Mesendoderm (in vitro differentiated cells): ENCODE data around the gene CYB561D1.
A peak's percentile ranks its signal among the peaks of the same experiment; 100 is the strongest.

ENCODE experiments used
- DNase-seq: peaks from one replicate; pipeline ENCODE4 v3.0.0; 2013
- H2AK5ac ChIP-seq: 2 replicates; pipeline ENCODE4 v1.6.1; 2013; ENCODE audit warnings: low read length, inconsistent platforms
- H2BK120ac ChIP-seq: 2 replicates; pipeline ENCODE4 v1.6.1; 2013; ENCODE audit warnings: low read depth, mild to moderate bottlenecking, low read length, moderate library complexity, mixed read lengths
- H2BK15ac ChIP-seq: replicated peaks from 2 replicates; pipeline ENCODE4 v1.6.1; 2013; ENCODE audit warnings: low read depth, mild to moderate bottlenecking, moderate library complexity
- H2BK5ac ChIP-seq: 2 replicates; pipeline ENCODE4 v1.6.1; 2013; ENCODE audit warnings: low read length, inconsistent platforms
- H3K18ac ChIP-seq: 2 replicates; pipeline ENCODE4 v1.6.1; 2013; ENCODE audit warnings: mild to moderate bottlenecking, low read length, mixed read lengths
- H3K23ac ChIP-seq: one replicate; pipeline ENCODE4 v1.6.1; 2013; ENCODE audit warnings: low read length
- H3K27ac ChIP-seq: 2 replicates; pipeline ENCODE4 v1.5.1; 2013; ENCODE audit warnings: low read depth, mild to moderate bottlenecking, inconsistent platforms, low read length, moderate library complexity
- H3K27me3 ChIP-seq: 2 replicates; pipeline ENCODE4 v1.6.1; 2013; ENCODE audit warnings: low read length, control low read depth, mild to moderate bottlenecking, inconsistent platforms; ENCODE audit not compliant: insufficient read depth, poor library complexity
- H3K36me3 ChIP-seq: 2 replicates; pipeline ENCODE4 v1.6.1; 2013; ENCODE audit warnings: low read length, inconsistent platforms; ENCODE audit not compliant: control insufficient read depth, insufficient read depth
- H3K4ac ChIP-seq: one replicate; pipeline ENCODE4 v1.6.1; 2013; ENCODE audit warnings: low read depth, mild to moderate bottlenecking, low read length, moderate library complexity
- H3K4me1 ChIP-seq: 2 replicates; pipeline ENCODE4 v1.6.1; 2013; ENCODE audit warnings: low read depth, low read length, inconsistent platforms; ENCODE audit not compliant: control insufficient read depth
- H3K4me2 ChIP-seq: 2 replicates; pipeline ENCODE4 v1.6.1; 2013; ENCODE audit warnings: low read length
- H3K4me3 ChIP-seq: 2 replicates; pipeline ENCODE4 v1.5.1; 2013; ENCODE audit warnings: mild to moderate bottlenecking, low read length
- H3K56ac ChIP-seq: one replicate; pipeline ENCODE4 v1.6.1; 2013; ENCODE audit warnings: low read length
- H3K79me1 ChIP-seq: 2 replicates; pipeline ENCODE4 v1.6.1; 2013; ENCODE audit warnings: low read length, inconsistent platforms
- H3K79me2 ChIP-seq: 2 replicates; pipeline ENCODE4 v1.6.1; 2013; ENCODE audit warnings: mild to moderate bottlenecking, low read length; ENCODE audit not compliant: control insufficient read depth, insufficient read depth
- H3K9ac ChIP-seq: 2 replicates; pipeline ENCODE4 v1.6.1; 2013; ENCODE audit warnings: low read length, inconsistent platforms
- H4K5ac ChIP-seq: one replicate; pipeline ENCODE4 v1.6.1; 2013; ENCODE audit warnings: low read length
- H4K8ac ChIP-seq: one replicate; pipeline ENCODE4 v1.6.1; 2013; ENCODE audit warnings: low read depth, mild to moderate bottlenecking, control low read depth, low read length, moderate library complexity
- WGBS: extraction: QIAGEN DNeasy Blood & Tissue Kit; methylation state at CpG from one replicate; pipeline ENCODE4 v1.1.7; 2013; ENCODE audit warnings: low lambda C conversion rate, missing lambda C conversion rate; ENCODE audit not compliant: insufficient coverage; ENCODE audit errors: extremely low coverage; 5-methylcytosine and 5-hydroxymethylcytosine counted together

Gene CYB561D1

DNA sequence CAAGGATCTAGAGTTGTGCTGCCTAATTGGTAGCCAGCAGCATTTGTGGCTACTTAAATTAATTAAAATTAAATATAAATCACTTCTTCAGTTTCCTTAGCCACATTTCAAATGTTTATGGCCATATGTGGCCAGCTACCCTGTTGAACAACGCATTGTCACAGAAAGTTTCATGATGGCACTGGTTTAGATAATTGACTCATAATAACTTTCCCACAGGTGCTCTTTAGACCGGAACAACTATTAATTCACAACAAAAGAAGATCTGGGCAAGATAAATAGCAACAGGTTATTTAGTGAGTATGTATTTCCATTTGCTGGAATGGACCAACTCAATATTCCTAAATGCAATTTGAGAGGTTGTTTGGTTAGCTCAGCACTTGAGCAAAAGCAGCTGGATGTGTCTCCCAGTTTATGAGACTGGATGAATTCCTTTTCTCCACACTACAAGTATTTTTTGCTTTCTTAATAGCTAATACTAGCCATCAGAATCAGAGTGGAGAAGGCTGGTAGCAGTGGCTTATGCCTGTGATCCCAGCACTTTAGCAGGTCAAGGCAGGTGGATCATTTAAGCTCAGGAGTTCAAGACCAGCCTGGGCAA lies 19.3 kb downstream of the CYB561D1 start:
- no peak overlapping the region for H3K4ac ChIP-seq
- peaks cover 2% of the 10 kb centered on the region for H3K27me3 ChIP-seq
- no peak overlapping the region for H3K9ac ChIP-seq
- no peak overlapping the region for H2BK15ac ChIP-seq
- H3K23ac ChIP-seq = no peak overlapping the region
- no peak overlapping the region for H2BK5ac ChIP-seq
- H3K56ac ChIP-seq = no peak overlapping the region
- no peak overlapping the region for H4K8ac ChIP-seq
- no peaks in the 10 kb centered on the region for H3K36me3 ChIP-seq
- H3K4me3 ChIP-seq = no peak overlapping the region
- no peak overlapping the region for H2BK120ac ChIP-seq
- H4K5ac ChIP-seq = no peak overlapping the region
- H3K27ac ChIP-seq = no peak overlapping the region
- H3K4me2 ChIP-seq = no peak overlapping the region
- no peak overlapping the region for H3K18ac ChIP-seq
- DNase-seq = no peak
- no peaks in the 10 kb centered on the region for H3K79me2 ChIP-seq
- no peaks in the 10 kb centered on the region for H3K4me1 ChIP-seq
- no CpG with 5 or more reads among the region's 2 CpGs for WGBS
- no peaks in the 10 kb centered on the region for H3K79me1 ChIP-seq
- no peak overlapping the region for H2AK5ac ChIP-seq

DNA sequence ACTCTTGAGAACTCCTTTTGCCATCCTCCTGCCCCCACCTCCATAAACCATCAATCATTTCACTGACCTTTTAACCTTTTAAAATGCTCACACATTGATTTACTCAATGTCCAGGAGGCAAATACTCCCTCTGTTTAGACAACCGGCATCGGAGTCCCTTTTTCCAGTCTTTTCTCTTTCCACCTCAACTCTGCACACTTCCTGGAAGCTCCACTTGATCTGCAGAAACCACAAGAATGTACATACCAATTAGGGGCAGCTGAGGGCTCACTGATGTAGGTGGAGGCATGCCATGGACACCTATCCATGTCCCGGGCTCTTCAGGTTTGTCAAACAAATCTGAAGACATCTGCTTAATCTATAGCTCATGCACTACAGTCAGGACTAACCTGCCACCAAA lies 21.0 kb downstream of the CYB561D1 start:
- no peak for DNase-seq
- H2BK120ac ChIP-seq = no peak overlapping the region
- no peak overlapping the region for H2BK15ac ChIP-seq
- no peak overlapping the region for H3K4me2 ChIP-seq
- H3K27me3 ChIP-seq = no peaks in the 10 kb centered on the region
- no peak overlapping the region for H3K18ac ChIP-seq
- H3K23ac ChIP-seq = no peak overlapping the region
- no peak overlapping the region for H3K27ac ChIP-seq
- H3K79me2 ChIP-seq = no peaks in the 10 kb centered on the region
- H3K4me3 ChIP-seq = no peak overlapping the region
- H3K4ac ChIP-seq = no peak overlapping the region
- no peak overlapping the region for H3K9ac ChIP-seq
- no peak overlapping the region for H3K56ac ChIP-seq
- H3K36me3 ChIP-seq = no peaks in the 10 kb centered on the region
- H3K79me1 ChIP-seq = no peaks in the 10 kb centered on the region
- no CpG with 5 or more reads among the region's 3 CpGs for WGBS
- no peak overlapping the region for H2AK5ac ChIP-seq
- H2BK5ac ChIP-seq = no peak overlapping the region
- H3K4me1 ChIP-seq = no peaks in the 10 kb centered on the region
- no peak overlapping the region for H4K8ac ChIP-seq
- no peak overlapping the region for H4K5ac ChIP-seq

DNA sequence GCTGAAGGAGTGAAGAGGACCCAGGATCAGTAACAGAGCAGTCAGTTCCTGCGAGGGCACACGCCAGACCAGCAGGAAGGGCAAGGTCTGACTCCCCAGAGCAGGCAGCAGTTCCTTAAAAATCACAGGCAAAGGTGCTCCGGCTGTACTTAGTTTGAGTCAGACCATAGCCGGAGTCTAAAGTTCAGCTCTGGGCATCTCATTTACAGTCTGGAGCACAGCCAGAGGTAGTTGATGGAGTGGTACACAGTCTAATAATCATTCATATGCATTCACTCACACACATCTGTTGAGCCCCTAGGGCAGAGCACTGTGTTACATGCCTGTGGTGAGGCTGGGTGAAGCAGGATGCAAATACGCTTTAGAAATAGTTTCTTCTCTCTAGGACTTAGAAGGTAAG lies 23.0 kb downstream of the CYB561D1 start:
- Histone ChIP-seq H4K8ac (no peak overlapping the region), H3K79me1 (no peaks in the 10 kb centered on the region), H2AK5ac (no peak overlapping the region), H3K27me3 (no peaks in the 10 kb centered on the region), H3K36me3 (no peaks in the 10 kb centered on the region), H2BK15ac (no peak overlapping the region), H2BK5ac (no peak overlapping the region), H3K56ac (no peak overlapping the region), H3K23ac (no peak overlapping the region), H4K5ac (no peak overlapping the region), H2BK120ac (no peak overlapping the region), H3K9ac (no peak overlapping the region), H3K27ac (no peak overlapping the region), H3K4me2 (no peak overlapping the region), H3K4ac (no peak overlapping the region), H3K4me1 (no peaks in the 10 kb centered on the region), H3K79me2 (no peaks in the 10 kb centered on the region), H3K18ac (no peak overlapping the region), H3K4me3 (no peak overlapping the region)
- no CpG with 5 or more reads among the region's 5 CpGs for WGBS
- no peak for DNase-seq

DNA sequence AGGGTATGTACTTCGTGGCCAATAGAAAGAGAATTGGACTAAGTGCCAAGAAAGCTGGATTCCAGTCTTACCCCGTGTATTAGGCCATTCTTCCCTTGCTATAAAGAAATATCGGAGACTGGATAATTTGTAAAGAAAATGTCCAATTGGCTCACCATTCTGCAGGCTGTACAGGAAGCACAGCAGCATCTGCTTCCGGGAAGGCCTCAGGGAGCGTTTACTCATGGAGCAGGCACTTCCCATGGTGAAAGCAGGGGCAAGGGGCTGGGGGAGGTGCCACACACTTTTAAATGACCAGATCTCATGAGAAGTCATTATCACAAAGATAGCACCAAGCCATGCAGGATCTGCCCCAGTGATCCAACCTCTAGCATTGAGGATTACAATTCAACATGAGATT lies 23.4 kb downstream of the CYB561D1 start:
- Histone ChIP-seq H3K36me3 (no peaks in the 10 kb centered on the region), H3K4me1 (no peaks in the 10 kb centered on the region), H2BK15ac (no peak overlapping the region), H3K79me2 (no peaks in the 10 kb centered on the region), H2BK5ac (no peak overlapping the region), H4K8ac (no peak overlapping the region), H3K56ac (no peak overlapping the region), H4K5ac (no peak overlapping the region), H3K27me3 (no peaks in the 10 kb centered on the region), H3K23ac (no peak overlapping the region), H3K4ac (no peak overlapping the region), H3K4me2 (no peak overlapping the region), H2AK5ac (no peak overlapping the region), H3K18ac (no peak overlapping the region), H3K9ac (no peak overlapping the region), H3K4me3 (no peak overlapping the region), H3K79me1 (no peaks in the 10 kb centered on the region), H2BK120ac (no peak overlapping the region), H3K27ac (no peak overlapping the region)
- DNase-seq = no peak
- WGBS = no CpG with 5 or more reads among the region's 5 CpGs

DNA sequence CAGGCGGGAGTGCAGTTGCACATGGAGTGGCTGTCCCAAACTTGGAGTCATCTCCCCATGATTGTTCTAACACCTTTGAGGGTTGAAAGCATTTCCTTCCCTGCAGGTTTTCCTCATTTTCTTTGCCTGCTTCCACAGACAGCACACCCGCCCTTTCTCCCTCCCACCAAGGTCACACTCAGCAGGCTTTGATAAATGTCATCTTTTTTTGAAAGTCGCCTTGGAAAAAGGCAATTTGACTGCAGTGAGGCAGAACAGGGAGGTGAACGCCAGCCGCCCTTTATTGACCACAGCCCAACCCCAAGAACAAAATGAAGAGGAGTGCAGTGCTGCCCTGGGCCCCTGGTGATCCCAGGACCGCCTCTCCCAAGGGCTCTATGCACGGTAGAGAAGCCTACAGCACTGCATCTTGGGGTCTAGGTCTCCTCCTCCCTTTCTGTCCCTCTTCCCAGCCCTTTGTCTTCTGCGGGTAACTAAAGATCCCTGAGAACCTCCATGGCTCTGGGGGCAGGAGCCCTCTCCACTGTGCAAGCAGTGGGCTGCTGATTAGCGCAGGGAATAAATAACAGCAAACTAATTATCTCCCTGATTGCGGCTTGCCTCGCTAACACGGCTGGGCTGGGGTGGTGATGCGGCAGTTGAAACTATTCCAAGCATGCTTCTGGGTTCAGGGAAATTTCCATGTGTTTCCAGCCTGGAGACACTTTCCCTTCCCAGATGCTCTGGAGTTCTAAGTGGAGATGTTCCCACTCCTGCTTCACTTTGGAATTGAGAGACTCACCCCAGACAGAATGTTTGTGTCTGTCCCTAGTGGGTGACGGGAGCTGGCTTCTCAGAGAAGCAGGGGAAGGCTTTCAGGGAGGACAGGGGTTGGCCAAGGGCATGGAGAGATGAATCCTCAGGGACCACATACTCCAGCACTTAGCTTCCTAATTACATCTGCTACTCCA lies 27.4 kb downstream of the CYB561D1 start:
- H2BK120ac ChIP-seq = no peak overlapping the region
- no peaks in the 10 kb centered on the region for H3K79me2 ChIP-seq
- H3K36me3 ChIP-seq = no peaks in the 10 kb centered on the region
- no peak overlapping the region for H3K56ac ChIP-seq
- no CpG with 5 or more reads among the region's 14 CpGs for WGBS
- H3K4me2 ChIP-seq = no peak overlapping the region
- no peak overlapping the region for H3K18ac ChIP-seq
- no peaks in the 10 kb centered on the region for H3K27me3 ChIP-seq
- H4K8ac ChIP-seq = no peak overlapping the region
- no peaks in the 10 kb centered on the region for H3K79me1 ChIP-seq
- no peaks in the 10 kb centered on the region for H3K4me1 ChIP-seq
- peak; percentile 48 for DNase-seq
- H2AK5ac ChIP-seq = no peak overlapping the region
- no peak overlapping the region for H4K5ac ChIP-seq
- H2BK15ac ChIP-seq = no peak overlapping the region
- no peak overlapping the region for H3K23ac ChIP-seq
- H3K9ac ChIP-seq = no peak overlapping the region
- H2BK5ac ChIP-seq = no peak overlapping the region
- H3K4me3 ChIP-seq = no peak overlapping the region
- H3K27ac ChIP-seq = no peak overlapping the region
- no peak overlapping the region for H3K4ac ChIP-seq
